DLD1 (cell line): ENCODE data around the gene KIRREL3.

Experiments
- in situ Hi-C: cut with HindIII; loops from 2 replicates; pipeline ENCODE4 v1.10.0; 2017; ENCODE audit warnings: low sequenced_read_pairs

KIRREL3 gene

DNA sequence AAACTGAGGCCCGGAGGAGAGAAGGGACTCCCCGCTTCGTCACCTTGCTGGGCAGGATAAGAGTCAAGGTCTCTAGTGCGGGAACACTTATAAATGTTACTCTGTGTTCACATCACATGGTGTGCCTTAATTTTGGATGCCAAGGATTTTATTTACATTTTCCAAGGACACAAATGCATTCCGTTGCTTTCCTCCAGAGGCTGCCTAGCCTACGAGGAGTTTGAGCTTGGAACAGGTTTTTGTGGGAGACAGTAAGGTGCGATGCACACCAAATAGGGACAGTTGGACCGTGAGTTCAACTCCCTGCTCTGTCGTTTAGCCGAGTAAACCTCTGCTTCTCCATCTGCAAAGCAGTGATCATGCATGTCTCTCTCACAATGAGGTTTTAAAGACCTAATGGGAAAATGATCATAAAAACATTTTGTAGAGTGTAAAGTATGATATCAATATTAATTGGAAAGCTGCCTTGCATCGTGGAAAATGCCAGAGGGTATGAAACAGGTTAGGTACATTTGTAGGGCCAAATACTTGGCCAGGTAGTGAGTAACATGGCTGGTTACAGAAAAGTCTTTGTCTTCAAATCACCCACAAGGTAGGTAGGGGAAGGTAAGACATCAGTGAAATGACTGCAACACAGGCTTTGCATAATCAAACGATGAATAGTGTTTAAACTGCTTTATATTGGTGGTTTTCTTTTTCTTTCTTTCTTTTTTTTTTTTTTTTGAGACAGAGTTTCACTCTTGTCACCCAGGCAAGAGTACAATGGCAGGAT is 583.3 kb downstream of the KIRREL3 start:
- in situ Hi-C loops: no loop called here

DNA sequence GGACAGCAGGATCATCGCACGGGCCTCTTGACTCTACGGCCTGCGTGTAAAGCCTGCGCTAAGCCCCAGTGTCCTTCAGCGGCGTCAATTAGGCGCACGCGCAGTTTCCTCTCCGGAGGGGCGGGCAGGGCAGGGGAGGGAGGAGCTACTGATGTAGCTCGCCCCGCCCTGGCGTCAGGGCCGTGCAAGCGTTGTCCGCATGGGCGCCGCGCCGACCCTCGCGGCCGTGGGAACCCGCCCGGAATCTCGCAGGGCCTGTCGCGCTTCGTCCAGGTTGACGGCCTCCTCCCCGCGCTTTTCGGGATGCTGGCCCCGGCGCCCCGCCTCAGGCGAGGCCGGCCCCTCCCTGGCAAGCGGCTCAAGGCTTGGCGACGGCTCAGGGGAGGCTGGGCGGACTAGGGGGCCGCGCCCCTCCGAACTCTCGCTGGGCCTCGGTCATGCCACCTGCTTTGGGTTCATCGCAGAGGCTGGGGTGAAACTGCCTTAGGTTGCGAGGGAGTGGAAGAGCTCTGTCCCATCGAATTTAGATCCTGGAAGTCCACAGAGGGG is 584.0 kb downstream of the KIRREL3 start:
- in situ Hi-C loops: no loop called here

DNA sequence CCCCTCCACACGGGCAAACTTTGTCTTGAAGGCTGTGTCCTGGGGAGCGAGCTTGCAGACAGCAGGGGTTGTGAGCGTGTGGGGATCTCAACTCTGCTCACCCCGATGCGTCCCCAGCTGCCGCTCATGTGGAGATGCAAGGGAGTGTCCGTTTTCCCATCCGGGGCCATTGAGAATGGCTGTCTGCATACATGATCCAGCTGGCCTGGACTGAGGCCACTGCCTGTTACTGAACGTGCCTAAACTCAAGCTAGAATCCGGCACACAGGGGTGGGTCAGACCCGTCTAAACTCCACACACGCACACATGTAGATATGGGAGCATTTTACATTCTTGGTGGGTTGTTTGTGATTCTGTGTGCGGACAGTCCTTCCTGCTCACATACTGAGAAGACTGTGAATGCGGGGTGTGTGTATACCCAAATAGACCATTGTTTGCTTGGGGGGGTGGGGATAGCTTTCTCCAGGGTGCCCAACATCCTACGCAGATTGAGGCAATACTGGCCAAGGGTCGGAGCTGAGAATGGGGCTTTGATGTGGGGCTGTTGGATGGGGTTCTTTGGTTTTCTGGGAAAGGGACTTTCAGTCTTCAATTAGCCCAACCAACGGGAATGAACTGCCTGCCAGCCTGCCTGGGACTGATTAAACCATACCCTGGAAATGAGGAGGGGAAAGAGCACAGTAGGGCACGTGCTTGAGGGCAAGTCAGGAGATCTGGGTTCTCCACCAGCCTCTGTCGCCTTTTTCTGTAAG is 584.7 kb downstream of the KIRREL3 start:
- in situ Hi-C loops: no loop called here

DNA sequence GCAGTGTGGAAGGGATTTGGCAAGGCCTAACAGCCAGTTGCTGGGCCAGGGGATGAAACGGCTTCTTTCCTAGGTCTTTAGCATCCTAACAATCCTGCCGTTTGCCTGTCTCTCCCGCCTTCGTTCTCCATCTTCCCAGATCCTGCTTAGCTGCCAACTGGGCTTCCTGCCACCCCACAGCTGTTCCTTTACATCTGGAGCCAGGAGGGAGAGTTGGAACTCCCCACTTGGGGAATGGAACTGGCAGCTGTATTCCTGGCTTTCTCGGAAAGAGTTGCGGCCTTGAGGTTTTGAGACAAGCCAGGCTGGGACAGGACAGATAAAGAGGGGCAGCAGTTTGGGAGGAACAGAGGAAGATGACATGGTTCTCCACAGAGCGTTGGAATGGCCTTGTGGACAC is 585.4 kb downstream of the KIRREL3 start:
- in situ Hi-C loops: no loop called here

DNA sequence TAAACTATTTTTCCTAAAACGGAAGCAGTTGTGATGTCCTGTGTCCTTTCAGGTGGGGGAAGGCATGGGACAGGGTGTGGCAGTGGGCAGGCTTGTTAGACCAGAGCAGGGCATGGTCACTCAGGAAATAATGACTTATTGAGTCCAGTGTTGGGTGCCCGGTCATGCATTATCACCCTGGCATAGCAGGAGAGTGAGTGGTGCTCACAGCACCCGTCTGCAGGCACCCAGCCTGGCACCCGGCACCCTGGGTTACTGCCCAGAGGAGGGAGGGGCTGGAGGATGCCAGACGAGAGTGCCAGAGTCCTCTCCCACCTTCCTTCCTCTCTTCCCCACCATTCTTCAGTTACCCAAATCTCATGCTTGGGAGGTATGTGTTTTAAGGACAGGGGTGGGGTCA is 586.0 kb downstream of the KIRREL3 start:
- in situ Hi-C loops: no loop called here

DNA sequence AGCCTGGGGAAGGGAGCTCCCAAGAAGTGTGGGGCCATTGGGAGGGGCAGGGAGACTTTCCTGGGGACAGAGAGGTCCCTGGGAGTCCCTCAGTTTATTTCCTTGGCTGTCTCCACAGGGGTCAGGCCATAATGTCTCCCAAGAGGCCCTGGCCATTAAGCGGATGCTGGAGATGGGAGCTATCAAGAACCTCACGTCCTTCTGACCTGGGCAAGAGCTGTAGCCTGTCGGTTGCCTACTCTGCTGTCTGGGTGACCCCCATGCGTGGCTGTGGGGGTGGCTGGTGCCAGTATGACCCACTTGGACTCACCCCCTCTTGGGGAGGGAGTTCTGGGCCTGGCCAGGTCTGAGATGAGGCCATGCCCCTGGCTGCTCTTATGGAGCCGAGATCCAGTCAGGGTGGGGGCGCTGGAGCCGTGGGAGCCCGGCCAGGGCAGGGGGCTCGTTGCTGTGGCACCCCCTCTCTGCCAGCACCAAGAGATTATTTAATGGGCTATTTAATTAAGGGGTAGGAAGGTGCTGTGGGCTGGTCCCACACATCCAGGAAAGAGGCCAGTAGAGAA is 586.6 kb downstream of the KIRREL3 start:
- in situ Hi-C loops: no loop called here

DNA sequence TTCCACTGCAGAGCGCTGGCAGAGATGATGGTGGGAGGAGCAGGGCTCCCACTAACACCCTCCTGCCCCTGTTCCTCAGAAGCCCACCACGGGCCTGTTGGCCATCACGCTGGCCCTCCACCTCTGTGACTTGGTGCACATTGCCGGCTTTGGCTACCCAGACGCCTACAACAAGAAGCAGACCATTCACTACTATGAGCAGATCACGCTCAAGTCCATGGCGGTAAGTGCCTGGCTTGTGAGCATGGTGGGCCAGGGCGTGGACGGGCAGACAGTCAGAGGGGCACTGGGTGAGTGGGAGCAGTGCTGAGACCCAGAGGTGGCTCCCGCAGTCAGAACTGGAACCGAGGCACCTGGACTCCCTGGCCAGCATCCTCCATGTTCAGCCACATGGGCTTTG is 587.1 kb downstream of the KIRREL3 start:
- in situ Hi-C loops: no loop called here

DNA sequence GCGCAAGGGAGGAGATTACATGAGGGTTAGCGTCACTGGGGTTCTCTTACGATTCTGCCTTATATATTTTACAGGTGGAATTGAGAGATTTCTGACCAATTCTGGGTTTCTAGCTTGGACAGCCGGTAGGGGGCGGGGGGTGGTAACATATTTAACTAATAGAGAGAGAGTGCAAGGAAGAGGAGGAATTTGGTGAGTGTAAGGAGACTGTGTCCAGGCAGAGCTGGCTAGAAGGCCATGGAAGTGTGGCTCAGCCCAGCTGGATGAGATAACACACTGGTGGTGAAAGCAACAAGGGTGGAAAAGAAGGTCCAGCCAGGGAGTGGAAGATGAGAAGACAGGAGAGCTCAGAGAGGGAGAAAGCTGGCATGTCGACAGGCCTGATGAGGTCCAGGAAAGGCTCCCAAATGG is 588.6 kb downstream of the KIRREL3 start:
- in situ Hi-C loops: no loop called here

DNA sequence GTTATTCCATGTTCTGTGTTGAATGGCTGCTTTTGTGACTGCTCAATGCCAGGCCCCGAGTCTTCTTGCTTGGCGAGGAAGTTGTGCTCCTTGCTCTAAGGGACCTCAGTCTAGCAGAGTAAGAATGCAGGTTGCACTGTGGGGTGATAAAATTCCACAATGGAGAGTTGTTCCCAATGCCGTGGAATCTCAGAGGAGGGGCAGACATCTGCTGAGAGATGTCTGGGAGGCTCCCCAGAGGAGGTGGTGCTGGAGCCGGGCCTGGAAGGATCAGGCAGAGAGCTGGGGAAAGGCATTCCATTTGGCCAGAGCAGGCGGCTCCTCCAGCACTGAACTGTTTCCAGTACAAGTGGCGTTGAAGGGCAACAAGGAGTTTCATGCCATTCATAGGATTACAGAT is 589.9 kb downstream of the KIRREL3 start:
- in situ Hi-C loops: no loop called here

DNA sequence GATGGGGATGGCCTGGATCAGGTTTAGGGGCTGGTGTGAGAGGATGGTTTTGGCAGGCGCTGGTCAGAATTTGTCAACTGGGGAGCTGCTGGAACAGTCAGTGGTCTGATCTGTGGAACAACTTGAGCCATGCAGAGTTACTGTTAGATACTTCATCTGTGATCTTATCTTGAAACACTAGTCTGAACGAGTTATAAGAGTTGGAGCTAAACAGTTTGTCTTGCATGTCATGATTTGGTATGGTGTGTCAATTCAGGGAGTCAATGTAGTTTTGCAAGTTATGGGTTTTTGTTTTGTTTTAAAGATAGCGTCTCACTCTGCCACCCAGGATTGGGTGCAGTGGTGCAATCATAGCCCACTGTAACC is 591.0 kb downstream of the KIRREL3 start:
- in situ Hi-C loops: no loop called here

- in situ Hi-C loops: no loop called here
These were observed 591.5 kb downstream of the KIRREL3 start for GRCh38 chr11:126408901-126409619.

GRCh38 chr11:126408496-126408895 is 592.1 kb downstream of the KIRREL3 start:
- in situ Hi-C loops: no loop called here

GRCh38 chr11:126407682-126408288 is 592.8 kb downstream of the KIRREL3 start:
- in situ Hi-C loops: no loop called here

GRCh38 chr11:126407101-126407521 is 593.5 kb downstream of the KIRREL3 start:
- in situ Hi-C loops: no loop called here

- in situ Hi-C loops: no loop called here
These were observed 594.2 kb downstream of the KIRREL3 start for GRCh38 chr11:126406368-126406767.

DNA sequence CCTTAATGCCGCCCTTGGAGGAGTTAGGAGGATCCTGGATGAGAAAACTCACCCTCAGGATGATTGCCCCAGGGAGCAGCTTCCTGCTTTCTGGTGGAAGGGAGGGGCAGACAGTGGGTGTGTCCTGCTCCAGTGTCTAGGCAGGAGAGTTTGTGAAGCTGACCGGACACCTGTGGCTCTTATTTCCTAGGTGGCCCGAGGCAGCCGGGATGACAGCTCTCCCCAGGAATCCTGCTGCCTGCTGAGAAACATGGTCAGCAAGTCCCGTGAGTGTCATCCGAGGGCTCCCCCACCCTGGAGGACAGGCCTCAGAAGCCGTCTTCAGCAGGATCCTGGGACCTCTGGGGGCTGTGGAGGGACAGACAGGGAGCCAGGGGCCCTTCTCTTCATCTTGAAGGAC is 594.7 kb downstream of the KIRREL3 start:
- in situ Hi-C loops: no loop called here

DNA sequence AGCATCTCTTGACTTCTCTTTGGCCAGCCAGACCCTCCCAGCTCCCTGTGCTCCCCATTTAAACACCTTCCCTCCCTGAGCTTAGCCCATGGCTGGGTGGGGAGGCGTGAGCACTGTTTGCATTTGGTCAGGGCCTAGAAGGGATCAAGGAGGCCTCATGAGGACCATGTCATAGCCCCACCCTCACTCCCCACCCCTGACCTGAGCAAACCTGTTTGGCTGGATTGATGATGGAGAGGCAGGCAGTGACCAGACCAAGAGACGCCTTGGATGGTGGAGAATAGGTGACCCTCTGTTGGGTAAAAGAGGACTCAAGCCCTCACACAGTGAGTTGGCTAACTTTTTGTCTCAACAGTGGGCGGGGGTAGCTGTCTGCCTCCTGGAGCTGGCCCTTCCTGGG is 595.2 kb downstream of the KIRREL3 start:
- in situ Hi-C loops: no loop called here

DNA sequence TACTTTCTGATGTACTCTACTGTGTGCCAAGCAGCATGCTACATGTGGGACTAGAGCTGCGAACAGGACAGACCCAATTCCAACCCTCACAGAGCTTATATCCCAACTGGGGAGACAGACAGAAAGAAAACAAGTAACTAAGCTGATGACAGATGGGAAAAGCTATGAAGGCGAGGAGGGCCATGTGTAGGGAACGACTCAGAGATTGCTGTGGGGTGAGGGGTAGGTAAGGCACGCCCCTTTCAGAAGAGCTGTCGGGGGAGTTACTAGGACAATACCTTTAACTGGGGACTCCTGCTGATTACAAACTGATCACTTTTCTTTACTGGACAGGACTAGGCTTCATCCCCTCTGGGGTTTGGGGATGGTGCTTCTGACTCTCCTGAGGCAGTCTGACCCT is 596.2 kb downstream of the KIRREL3 start:
- in situ Hi-C loops: no loop called here

GRCh38 chr11:126403658-126404057 is 596.9 kb downstream of the KIRREL3 start:
- in situ Hi-C loops: no loop called here

- in situ Hi-C loops: no loop called here
These were observed 597.5 kb downstream of the KIRREL3 start for GRCh38 chr11:126403022-126403581.
